ENCODE data around the gene IL36RN. TPM values are rescaled to one million over a fixed set of nuclear protein-coding genes. Genes with fewer than 3 reads are reported as not detected.

The IL36RN gene
- total RNA-seq, 1 donor from 2014 or later = not detected

- no peak overlapping the region for H3K4me3 ChIP-seq
Observed at GRCh38 chr2:113068706-113069485, 9.9 kb downstream of the IL36RN start.

DNA sequence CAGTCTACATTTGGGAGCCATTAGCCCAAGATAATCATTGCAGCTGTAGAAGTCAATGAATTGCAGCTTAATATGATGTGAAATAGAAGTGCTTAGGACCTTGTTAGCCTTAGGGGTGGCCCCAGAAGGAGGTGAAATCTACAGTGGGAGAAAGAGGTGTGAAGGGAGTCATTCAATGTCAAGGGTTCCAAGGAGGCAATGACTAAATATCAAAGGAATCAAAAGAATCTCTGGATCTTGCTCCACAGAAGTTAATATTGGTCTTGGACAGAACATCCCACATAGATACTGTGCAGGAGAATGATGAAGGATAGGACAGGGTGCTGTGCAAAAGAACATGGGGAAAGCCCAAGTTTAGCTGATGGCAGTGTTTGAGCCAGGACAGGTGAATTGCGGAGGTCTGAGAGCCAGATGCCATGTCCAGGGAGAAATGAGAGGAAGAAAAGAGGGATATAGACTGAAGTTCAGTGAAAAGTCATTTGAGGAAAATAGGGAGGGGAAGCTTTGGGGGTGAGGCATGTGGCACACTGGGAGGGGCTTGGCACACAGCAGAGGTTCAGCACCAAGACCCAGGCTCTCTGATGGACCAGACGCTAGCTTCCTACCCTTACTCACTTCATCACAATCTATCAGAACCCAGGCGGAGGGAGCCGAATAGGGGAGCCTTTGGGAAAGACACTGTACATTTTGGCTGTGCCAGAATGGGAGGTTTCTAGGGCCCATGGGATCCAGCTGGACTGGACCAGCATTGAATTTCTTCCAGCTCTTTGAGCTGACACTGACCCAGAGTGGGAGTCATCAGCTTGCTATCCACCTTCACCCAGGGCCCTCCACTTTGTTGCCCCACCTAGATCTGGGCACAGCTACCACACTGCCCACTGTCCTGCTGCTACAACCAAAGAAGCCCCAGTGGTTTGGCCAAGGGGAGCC lies 10.9 kb downstream of the IL36RN start:
- ATAC-seq (no peak), DNase-seq (no peak)
- Histone ChIP-seq H3K4me1 (no peaks in the 10 kb centered on the region), H3K36me3 (no peaks in the 10 kb centered on the region), H3K27me3 (no peaks in the 10 kb centered on the region), H3K4me3 (no peak overlapping the region), H3K27ac (no peak overlapping the region), H3K9me3 (no peaks in the 10 kb centered on the region)
- TF ChIP-seq, protein P1, sequence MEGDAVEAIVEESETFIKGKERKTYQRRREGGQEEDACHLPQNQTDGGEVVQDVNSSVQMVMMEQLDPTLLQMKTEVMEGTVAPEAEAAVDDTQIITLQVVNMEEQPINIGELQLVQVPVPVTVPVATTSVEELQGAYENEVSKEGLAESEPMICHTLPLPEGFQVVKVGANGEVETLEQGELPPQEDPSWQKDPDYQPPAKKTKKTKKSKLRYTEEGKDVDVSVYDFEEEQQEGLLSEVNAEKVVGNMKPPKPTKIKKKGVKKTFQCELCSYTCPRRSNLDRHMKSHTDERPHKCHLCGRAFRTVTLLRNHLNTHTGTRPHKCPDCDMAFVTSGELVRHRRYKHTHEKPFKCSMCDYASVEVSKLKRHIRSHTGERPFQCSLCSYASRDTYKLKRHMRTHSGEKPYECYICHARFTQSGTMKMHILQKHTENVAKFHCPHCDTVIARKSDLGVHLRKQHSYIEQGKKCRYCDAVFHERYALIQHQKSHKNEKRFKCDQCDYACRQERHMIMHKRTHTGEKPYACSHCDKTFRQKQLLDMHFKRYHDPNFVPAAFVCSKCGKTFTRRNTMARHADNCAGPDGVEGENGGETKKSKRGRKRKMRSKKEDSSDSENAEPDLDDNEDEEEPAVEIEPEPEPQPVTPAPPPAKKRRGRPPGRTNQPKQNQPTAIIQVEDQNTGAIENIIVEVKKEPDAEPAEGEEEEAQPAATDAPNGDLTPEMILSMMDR (IDR thresholded peaks at IDR 0.05) = no peak
- intact Hi-C loops (cut with DNase I) = no loop called here

More at GRCh38 chr2:113068706-113069485, 9.9 kb downstream of the IL36RN start:
- Histone ChIP-seq H3K27me3 (no peaks in the 10 kb centered on the region), H3K27ac (no peak overlapping the region), H3K36me3 (no peaks in the 10 kb centered on the region), H3K9me3 (no peaks in the 10 kb centered on the region), H3K4me1 (no peaks in the 10 kb centered on the region)
- TF ChIP-seq, protein P1 (IDR thresholded peaks at IDR 0.05) = no peak
- DNase-seq = no peak
- intact Hi-C loops (cut with DNase I) = no loop called here
- no peak for ATAC-seq

DNA sequence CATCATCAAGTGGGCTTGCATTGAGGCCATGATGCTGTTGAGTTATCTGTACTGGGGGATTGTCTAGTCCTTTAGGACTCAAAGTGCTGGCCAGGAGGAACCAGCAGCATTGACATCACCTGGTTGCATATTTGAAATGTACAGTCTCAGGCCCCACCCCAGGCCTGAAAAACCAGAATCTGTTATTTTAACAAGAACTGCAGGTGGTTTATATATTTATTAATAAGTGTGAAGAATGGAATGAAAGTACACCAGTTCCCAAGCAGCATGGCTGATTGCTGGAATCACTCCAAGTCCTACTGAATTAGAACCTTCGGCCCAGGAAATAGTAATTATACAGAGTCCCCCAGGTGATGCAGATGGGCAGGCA lies 11.6 kb downstream of the IL36RN start:
- Histone ChIP-seq H3K36me3 (no peaks in the 10 kb centered on the region), H3K4me3 (no peak overlapping the region), H3K27me3 (no peaks in the 10 kb centered on the region), H3K27ac (no peak overlapping the region), H3K9me3 (no peaks in the 10 kb centered on the region), H3K4me1 (no peaks in the 10 kb centered on the region)
- ATAC-seq (no peak), DNase-seq (no peak)
- TF ChIP-seq, protein P1 (IDR thresholded peaks at IDR 0.05) = no peak
- intact Hi-C loops (cut with DNase I) = no loop called here

DNA sequence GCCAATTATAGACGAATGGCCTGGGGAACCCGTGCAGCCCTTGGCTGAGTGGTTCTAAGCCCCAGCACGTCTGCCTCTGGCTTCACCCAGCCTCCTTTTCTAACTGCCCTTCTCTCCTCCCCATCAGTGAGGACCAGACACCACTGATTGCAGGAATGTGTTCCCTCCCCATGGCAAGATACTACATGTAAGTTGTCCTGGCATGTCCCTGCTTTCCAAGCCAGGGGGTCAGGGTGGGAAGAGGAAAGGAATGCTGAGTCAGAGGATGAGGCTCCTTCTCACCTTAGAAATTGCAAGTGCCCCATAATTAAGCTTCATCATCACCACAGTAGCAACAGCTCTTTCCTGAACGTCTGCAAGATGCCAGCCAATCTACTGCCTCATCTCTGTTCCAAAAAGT lies 13.6 kb downstream of the IL36RN start:
- Histone ChIP-seq H3K9me3 (no peaks in the 10 kb centered on the region), H3K27ac (no peak overlapping the region), H3K36me3 (no peaks in the 10 kb centered on the region), H3K4me1 (no peaks in the 10 kb centered on the region), H3K4me3 (no peak overlapping the region), H3K27me3 (no peaks in the 10 kb centered on the region)
- DNase-seq (no peak), ATAC-seq (no peak)
- intact Hi-C loops (cut with DNase I) = no loop called here
- TF ChIP-seq, protein P1 (IDR thresholded peaks at IDR 0.05) = no peak

DNA sequence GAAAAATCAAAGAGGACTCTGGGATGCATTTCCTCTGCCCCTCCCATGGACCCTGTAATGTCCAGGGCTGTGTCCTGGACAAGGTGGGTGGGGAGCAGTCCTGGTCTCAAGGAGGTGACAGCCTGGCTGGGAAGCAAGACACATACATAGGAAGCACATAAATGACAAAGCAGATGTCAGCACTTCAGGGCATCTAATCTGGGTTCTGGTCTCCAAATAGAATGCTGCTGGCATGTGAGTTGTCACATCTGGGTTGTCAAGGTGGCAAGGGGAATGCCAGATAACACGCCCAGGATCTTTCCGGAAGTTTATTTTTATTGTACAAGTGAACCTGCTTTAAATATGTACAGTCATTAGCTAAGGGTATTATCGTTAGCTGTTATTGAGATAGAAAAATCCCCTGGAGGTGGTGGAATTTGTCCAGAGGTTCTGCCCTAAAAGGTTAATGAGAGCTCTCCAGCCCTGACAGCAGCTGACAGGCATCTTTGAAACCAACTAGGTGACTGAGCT lies 14.4 kb downstream of the IL36RN start:
- TF ChIP-seq, protein P1 (IDR thresholded peaks at IDR 0.05) = no peak
- ATAC-seq (no peak), DNase-seq (no peak)
- no peaks in the 10 kb centered on the region for H3K36me3 ChIP-seq
- no peaks in the 10 kb centered on the region for H3K9me3 ChIP-seq
- no peaks in the 10 kb centered on the region for H3K27me3 ChIP-seq
- no peak overlapping the region for H3K27ac ChIP-seq
- peaks cover 6% of the 10 kb centered on the region for H3K4me1 ChIP-seq
- intact Hi-C loops (cut with DNase I) = no loop called here
- no peak overlapping the region for H3K4me3 ChIP-seq
